HepG2 (cell line): ENCODE results near the gene FANCE. TPM values are rescaled to one million over a fixed set of nuclear protein-coding genes. Genes with fewer than 3 reads are reported as not detected.

ENCODE experiments used
- ATAD3A ChIP-seq: sonication (generic); formaldehyde crosslinking; IDR thresholded peaks from 2 replicates; pipeline ENCODE4 v1.4.0; 2020; ENCODE audit warnings: missing genetic modification reagents
- EED ChIP-seq: sonication (generic); formaldehyde crosslinking; IDR thresholded peaks from 2 replicates; pipeline ENCODE4 v1.5.0; 2020; ENCODE audit warnings: mild to moderate bottlenecking, missing genetic modification reagents
- EZH2 ChIP-seq: conservative IDR thresholded peaks from 2 replicates; pipeline ENCODE4 v1.6.1; 2012; ENCODE audit warnings: mild to moderate bottlenecking, low read depth, low read length, moderate library complexity
- HES4 ChIP-seq: sonication (generic); formaldehyde crosslinking; IDR thresholded peaks from 2 replicates; pipeline ENCODE4 v1.9.0; 2021; ENCODE audit warnings: mild to moderate bottlenecking, missing genetic modification reagents, borderline replicate concordance
- JARID2 ChIP-seq: sonication (generic); formaldehyde crosslinking; IDR thresholded peaks from 2 replicates; pipeline ENCODE4 v1.8.1; 2023; ENCODE audit warnings: missing genetic modification reagents, inconsistent platforms; ENCODE audit not compliant: insufficient replicate concordance
- KLF16 ChIP-seq, 2 experiments: sonication (generic) in 1 of 2; formaldehyde crosslinking in 1 of 2; IDR thresholded peaks; 2 replicates each; pipeline versions ENCODE4 v1.6.1 to v1.8.0; 2016 to 2023; ENCODE audit warnings: missing genetic modification reagents in 2 of 2, missing compliant biosample characterization in 1 of 2
- LCORL ChIP-seq, 2 experiments: fragments of 450-650 bp in 1 of 2; sonication (generic) in 1 of 2; formaldehyde crosslinking in 1 of 2; IDR thresholded peaks; 2 replicates each; pipeline versions ENCODE4 v1.5.0 to v1.6.1; 2017 to 2020; ENCODE audit warnings: antibody characterized with exemption in 1 of 2, missing genetic modification reagents in 1 of 2
- NRL ChIP-seq: sonication (generic); formaldehyde crosslinking; IDR thresholded peaks from 2 replicates; pipeline ENCODE4 v1.5.0; 2020; ENCODE audit warnings: missing genetic modification reagents, mild to moderate bottlenecking, moderate library complexity, borderline replicate concordance
- POLR2AphosphoS5 ChIP-seq: IDR thresholded peaks from 2 replicates; pipeline ENCODE4 v1.6.1; 2012; ENCODE audit warnings: low read depth, low read length
- RAD21 ChIP-seq: fragments of 450-650 bp; formaldehyde crosslinking; IDR thresholded peaks from 2 replicates; pipeline ENCODE4 v1.5.0; 2020; ENCODE audit warnings: mild to moderate bottlenecking
- SIX4 ChIP-seq: sonication (generic); formaldehyde crosslinking; IDR thresholded peaks from 2 replicates; pipeline ENCODE4 v1.4.0; 2020; ENCODE audit warnings: missing genetic modification reagents
- SP5 ChIP-seq: IDR thresholded peaks from 2 replicates; pipeline ENCODE4 v1.6.1; 2016; ENCODE audit warnings: low read depth, borderline replicate concordance
- STAG1 ChIP-seq: sonication (generic); formaldehyde crosslinking; IDR thresholded peaks from 2 replicates; pipeline ENCODE4 v1.4.0; 2020; ENCODE audit warnings: missing genetic modification reagents
- TEAD2 ChIP-seq: sonication (generic); formaldehyde crosslinking; IDR thresholded peaks from 2 replicates; pipeline ENCODE4 v1.9.0; 2021; ENCODE audit warnings: missing genetic modification reagents
- XRCC5 ChIP-seq: fragments of 200-400 bp; formaldehyde crosslinking; optimal IDR thresholded peaks from 2 replicates; pipeline ENCODE3; 2017; ENCODE audit warnings: mild to moderate bottlenecking, low read length
- ZNF160 ChIP-seq: sonication (generic); formaldehyde crosslinking; IDR thresholded peaks from 2 replicates; pipeline ENCODE4 v1.8.0; 2022; ENCODE audit warnings: mild to moderate bottlenecking, inconsistent platforms, missing genetic modification reagents
- ZNF607 ChIP-seq: sonication (generic); formaldehyde crosslinking; IDR thresholded peaks from 2 replicates; pipeline ENCODE4 v1.5.1; 2020; ENCODE audit warnings: missing genetic modification reagents, mild to moderate bottlenecking, borderline replicate concordance
- ZNF629 ChIP-seq: sonication (generic); formaldehyde crosslinking; conservative IDR thresholded peaks from 2 replicates; pipeline ENCODE4 v1.5.0; 2020; ENCODE audit warnings: missing genetic modification reagents
- ZNF780A ChIP-seq: sonication (generic); formaldehyde crosslinking; IDR thresholded peaks from 2 replicates; pipeline ENCODE4 v1.8.0; 2022; ENCODE audit warnings: mild to moderate bottlenecking, missing genetic modification reagents, moderate library complexity
- ZNF83 ChIP-seq: sonication (generic); formaldehyde crosslinking; IDR thresholded peaks from 2 replicates; pipeline ENCODE4 v1.4.0; 2020; ENCODE audit warnings: missing genetic modification reagents, mild to moderate bottlenecking, borderline replicate concordance
- ZSCAN30 ChIP-seq: sonication (generic); formaldehyde crosslinking; IDR thresholded peaks from 2 replicates; pipeline ENCODE4 v1.5.0; 2020; ENCODE audit warnings: mild to moderate bottlenecking, missing genetic modification reagents
- polyA plus RNA-seq, 8 experiments: library from polyadenylated mRNA; depleted of rRNA in 3 of 8; stranded (reverse) in 7 of 8; unstranded in 1 of 8; fragments of >200 nt; fragmentation: Illumina TruSeq in 4 of 8; extraction: Trizol in 4 of 8; gene quantifications; 2 replicates each; pipeline versions ENCODE4 v1.2.1 to v1.2.3, GENCODE V29; 2011 to 2016; ENCODE audit warnings: low read depth in 4 of 8, missing spikeins in 1 of 8, mixed read lengths in 1 of 8; ENCODE audit not compliant: insufficient read depth in 1 of 8
- total RNA-seq, 5 experiments: library from RNA; depleted of rRNA; stranded (reverse); fragments of >200 nt; fragmentation: Illumina TruSeq; extraction: Trizol; gene quantifications; 2 replicates each; pipeline ENCODE4 v1.2.3, GENCODE V29; 2016; ENCODE audit warnings: low read depth in 1 of 5
- TF ChIP-seq, protein P1 (sequence below): sonication (generic); formaldehyde crosslinking; IDR thresholded peaks from 2 replicates; pipeline ENCODE4 v1.5.1; 2020; ENCODE audit warnings: missing genetic modification reagents, mild to moderate bottlenecking, borderline replicate concordance
- TF ChIP-seq, protein P2 (sequence below): IDR thresholded peaks from 2 replicates; pipeline ENCODE4 v1.6.1; 2016; ENCODE audit warnings: control low read depth
- TF ChIP-seq, protein P3 (sequence below): IDR thresholded peaks from 2 replicates; pipeline ENCODE4 v1.6.1; 2016; ENCODE audit warnings: mild to moderate bottlenecking
- TF ChIP-seq, protein P4 (sequence below): sonication (generic); formaldehyde crosslinking; IDR thresholded peaks from 2 replicates; pipeline ENCODE4 v1.9.0; 2022; ENCODE audit warnings: low read depth, missing genetic modification reagents

Gene FANCE
- total and polyA plus RNA-seq, 2 of the 13 experiments (the other 11 are each of a cell fraction or from before 2014, with no cell fraction given) = 7.1 to 11.2 TPM

DNA sequence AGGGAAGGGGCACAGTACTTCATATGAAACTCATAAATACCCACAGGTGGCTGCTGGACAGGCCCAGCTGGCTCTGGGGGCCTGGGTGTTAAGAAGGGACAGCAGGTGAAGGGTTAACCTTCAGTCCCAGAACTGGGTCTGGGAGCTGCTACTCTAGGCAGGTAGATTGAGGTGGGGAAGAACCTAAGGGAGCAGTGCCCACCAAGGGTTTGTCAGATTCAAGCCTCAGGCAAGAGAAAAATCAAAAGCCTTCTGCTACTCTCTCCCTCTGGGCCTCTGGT, 21.7 kb downstream of the FANCE start (continued):
- TF ChIP-seq, protein P1, sequence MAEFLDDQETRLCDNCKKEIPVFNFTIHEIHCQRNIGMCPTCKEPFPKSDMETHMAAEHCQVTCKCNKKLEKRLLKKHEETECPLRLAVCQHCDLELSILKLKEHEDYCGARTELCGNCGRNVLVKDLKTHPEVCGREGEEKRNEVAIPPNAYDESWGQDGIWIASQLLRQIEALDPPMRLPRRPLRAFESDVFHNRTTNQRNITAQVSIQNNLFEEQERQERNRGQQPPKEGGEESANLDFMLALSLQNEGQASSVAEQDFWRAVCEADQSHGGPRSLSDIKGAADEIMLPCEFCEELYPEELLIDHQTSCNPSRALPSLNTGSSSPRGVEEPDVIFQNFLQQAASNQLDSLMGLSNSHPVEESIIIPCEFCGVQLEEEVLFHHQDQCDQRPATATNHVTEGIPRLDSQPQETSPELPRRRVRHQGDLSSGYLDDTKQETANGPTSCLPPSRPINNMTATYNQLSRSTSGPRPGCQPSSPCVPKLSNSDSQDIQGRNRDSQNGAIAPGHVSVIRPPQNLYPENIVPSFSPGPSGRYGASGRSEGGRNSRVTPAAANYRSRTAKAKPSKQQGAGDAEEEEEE (CRISPR knock-in tag) = no peak
- TF ChIP-seq HES4 (CRISPR knock-in tag) = no peak
- no peak for TF ChIP-seq LCORL (IDR thresholded peaks at IDR 0.05)
- TF ChIP-seq LCORL (CRISPR knock-in tag; IDR thresholded peaks at IDR 0.05) = no peak
- TF ChIP-seq EED (CRISPR knock-in tag) = no peak
- TF ChIP-seq POLR2AphosphoS5 = peak; percentile 22; the same call in 1 of the 2 replicates
- TF ChIP-seq ZNF160 (CRISPR knock-in tag) = no peak
- TF ChIP-seq SIX4 (CRISPR knock-in tag) = no peak
- TF ChIP-seq, protein P2, sequence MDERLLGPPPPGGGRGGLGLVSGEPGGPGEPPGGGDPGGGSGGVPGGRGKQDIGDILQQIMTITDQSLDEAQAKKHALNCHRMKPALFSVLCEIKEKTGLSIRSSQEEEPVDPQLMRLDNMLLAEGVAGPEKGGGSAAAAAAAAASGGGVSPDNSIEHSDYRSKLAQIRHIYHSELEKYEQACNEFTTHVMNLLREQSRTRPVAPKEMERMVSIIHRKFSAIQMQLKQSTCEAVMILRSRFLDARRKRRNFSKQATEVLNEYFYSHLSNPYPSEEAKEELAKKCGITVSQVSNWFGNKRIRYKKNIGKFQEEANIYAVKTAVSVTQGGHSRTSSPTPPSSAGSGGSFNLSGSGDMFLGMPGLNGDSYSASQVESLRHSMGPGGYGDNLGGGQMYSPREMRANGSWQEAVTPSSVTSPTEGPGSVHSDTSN (CRISPR knock-in tag) = no peak
- TF ChIP-seq JARID2 = no peak
- TF ChIP-seq ZSCAN30 = no peak
- TF ChIP-seq NRL (CRISPR knock-in tag) = no peak
- no peak for TF ChIP-seq ATAD3A (CRISPR knock-in tag)
- no peak for TF ChIP-seq TEAD2
- peak; percentile 27; the same call in 1 of the 2 replicates for TF ChIP-seq RAD21 (CRISPR knock-in tag)
- TF ChIP-seq SP5 (CRISPR knock-in tag) = no peak
- TF ChIP-seq ZNF607 (CRISPR knock-in tag) = no peak
- TF ChIP-seq, protein P3, sequence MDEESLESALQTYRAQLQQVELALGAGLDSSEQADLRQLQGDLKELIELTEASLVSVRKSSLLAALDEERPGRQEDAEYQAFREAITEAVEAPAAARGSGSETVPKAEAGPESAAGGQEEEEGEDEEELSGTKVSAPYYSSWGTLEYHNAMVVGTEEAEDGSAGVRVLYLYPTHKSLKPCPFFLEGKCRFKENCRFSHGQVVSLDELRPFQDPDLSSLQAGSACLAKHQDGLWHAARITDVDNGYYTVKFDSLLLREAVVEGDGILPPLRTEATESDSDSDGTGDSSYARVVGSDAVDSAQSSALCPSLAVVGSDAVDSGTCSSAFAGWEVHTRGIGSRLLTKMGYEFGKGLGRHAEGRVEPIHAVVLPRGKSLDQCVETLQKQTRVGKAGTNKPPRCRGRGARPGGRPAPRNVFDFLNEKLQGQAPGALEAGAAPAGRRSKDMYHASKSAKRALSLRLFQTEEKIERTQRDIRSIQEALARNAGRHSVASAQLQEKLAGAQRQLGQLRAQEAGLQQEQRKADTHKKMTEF (CRISPR knock-in tag) = 0 out of 2 replicates have a peak, but pooled peaks have one; percentile 3
- TF ChIP-seq ZNF629 (CRISPR knock-in tag) = peak; percentile 55; the same call in 1 of the 2 replicates
- TF ChIP-seq ZNF83 (CRISPR knock-in tag) = no peak
- no peak for TF ChIP-seq STAG1 (CRISPR knock-in tag)
- TF ChIP-seq, protein P4, sequence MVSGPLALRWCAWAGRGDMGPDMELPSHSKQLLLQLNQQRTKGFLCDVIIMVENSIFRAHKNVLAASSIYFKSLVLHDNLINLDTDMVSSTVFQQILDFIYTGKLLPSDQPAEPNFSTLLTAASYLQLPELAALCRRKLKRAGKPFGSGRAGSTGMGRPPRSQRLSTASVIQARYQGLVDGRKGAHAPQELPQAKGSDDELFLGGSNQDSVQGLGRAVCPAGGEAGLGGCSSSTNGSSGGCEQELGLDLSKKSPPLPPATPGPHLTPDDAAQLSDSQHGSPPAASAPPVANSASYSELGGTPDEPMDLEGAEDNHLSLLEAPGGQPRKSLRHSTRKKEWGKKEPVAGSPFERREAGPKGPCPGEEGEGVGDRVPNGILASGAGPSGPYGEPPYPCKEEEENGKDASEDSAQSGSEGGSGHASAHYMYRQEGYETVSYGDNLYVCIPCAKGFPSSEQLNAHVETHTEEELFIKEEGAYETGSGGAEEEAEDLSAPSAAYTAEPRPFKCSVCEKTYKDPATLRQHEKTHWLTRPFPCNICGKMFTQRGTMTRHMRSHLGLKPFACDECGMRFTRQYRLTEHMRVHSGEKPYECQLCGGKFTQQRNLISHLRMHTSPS (CRISPR knock-in tag) = no peak
- TF ChIP-seq ZNF780A = no peak
- no peak for TF ChIP-seq KLF16 (CRISPR knock-in tag; IDR thresholded peaks at IDR 0.05)
- peak; percentile 16 for TF ChIP-seq XRCC5
- TF ChIP-seq EZH2 = no peak
